ENCODE data around the gene CACNA1G.

CACNA1G gene

DNA sequence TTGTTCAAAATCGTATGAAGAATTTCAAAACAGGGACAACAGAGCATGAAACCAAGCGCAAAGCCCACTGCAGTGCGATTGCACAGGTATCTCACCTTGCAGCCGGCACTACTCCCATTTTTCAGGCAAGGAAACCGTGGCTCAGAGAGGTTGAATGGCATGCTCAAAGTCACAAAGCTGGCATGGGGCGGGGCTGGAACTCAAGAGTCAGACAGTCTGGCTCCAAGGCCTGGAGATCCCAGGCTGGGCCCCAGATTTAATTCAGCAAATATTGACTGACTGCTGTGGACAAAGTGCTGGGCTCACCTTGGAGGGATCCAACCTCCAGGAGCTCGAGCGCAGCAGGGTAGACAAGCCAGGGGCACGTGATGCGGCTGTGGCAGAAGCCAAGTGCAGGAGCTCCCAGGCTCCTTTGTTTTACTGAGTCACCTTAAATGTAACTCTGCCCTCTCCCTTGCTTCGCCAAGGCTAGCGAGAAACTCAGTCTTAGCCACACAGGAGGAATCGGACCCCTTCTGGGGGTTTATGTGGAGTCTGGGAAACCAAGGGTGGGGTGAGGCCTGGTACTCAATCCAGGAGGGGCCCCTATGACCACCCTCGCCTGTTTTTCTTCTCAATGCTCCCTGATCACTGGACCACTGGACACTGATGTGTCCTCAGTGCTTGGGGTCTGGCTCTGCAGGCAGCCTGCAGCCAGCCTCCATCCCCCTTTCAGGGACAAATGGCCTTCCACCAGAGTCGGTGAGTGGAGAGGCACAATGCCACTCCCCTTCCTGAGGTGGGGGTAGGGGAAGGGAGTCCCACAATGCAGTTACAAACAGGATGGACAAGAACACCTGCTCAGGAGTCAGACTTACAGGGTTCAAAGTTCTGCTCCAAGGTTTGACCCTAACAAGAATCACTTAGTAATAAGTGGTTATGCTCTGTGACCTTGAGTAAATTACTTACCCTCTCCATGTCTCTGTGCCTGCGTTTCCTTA, 17.4 kb upstream of the CACNA1G start:
- Mint-ChIP-seq H3K27me3 (ENCODE audit: low read depth) (peaks cover 25% of the 10 kb centered on the region), H3K9me3 (no peaks in the 10 kb centered on the region), H3K27ac (peak overlapping the region; percentile 75 to 80 (median 78))

DNA sequence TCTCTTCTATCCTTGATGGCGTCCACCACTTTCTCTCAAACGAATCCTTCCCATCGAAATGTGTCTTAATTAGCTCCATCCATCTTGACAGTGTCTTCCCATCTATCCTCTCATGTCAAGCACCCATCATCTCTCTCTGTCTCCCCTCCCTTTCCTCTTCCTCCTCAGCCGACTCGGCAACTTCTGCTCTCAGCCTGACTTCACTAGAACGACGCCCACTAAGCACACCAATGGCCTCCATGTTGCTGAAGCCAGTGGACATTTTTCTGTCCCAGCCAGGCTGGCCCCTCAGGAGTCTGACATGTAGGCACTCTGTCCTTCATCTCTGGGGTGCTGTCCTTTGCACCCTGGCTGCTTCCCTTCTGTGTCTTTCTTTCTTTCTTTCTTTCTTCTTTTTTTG, 16.0 kb upstream of the CACNA1G start:
- Mint-ChIP-seq H3K4me1 (peaks cover 18% of the 10 kb centered on the region), H3K9me3 (no peaks in the 10 kb centered on the region), H3K27me3 (ENCODE audit: low read depth) (peaks cover 25% of the 10 kb centered on the region), H3K27ac (peak overlapping the region in 2 of 3 experiments; percentile 8 to 48), H3K4me3 (peak overlapping the region; percentile 10 to 69 (median 50)), H3K36me3 (ENCODE audit: low read depth) (no peaks in the 10 kb centered on the region)
- TF ChIP-seq, protein P1, sequence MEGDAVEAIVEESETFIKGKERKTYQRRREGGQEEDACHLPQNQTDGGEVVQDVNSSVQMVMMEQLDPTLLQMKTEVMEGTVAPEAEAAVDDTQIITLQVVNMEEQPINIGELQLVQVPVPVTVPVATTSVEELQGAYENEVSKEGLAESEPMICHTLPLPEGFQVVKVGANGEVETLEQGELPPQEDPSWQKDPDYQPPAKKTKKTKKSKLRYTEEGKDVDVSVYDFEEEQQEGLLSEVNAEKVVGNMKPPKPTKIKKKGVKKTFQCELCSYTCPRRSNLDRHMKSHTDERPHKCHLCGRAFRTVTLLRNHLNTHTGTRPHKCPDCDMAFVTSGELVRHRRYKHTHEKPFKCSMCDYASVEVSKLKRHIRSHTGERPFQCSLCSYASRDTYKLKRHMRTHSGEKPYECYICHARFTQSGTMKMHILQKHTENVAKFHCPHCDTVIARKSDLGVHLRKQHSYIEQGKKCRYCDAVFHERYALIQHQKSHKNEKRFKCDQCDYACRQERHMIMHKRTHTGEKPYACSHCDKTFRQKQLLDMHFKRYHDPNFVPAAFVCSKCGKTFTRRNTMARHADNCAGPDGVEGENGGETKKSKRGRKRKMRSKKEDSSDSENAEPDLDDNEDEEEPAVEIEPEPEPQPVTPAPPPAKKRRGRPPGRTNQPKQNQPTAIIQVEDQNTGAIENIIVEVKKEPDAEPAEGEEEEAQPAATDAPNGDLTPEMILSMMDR (IDR thresholded peaks at IDR 0.05; ENCODE audit: unreplicated experiment in 3 of 3): no peak

More for the DNA sequence above, 17.4 kb upstream of the CACNA1G start:
- Mint-ChIP-seq H3K4me3 (peak overlapping the region; percentile 82 to 87 (median 86)), H3K36me3 (ENCODE audit: low read depth) (no peaks in the 10 kb centered on the region), H3K4me1 (peaks cover 26% of the 10 kb centered on the region)
- TF ChIP-seq, protein P1 (IDR thresholded peaks at IDR 0.05; ENCODE audit: unreplicated experiment in 3 of 3): no peak

DNA sequence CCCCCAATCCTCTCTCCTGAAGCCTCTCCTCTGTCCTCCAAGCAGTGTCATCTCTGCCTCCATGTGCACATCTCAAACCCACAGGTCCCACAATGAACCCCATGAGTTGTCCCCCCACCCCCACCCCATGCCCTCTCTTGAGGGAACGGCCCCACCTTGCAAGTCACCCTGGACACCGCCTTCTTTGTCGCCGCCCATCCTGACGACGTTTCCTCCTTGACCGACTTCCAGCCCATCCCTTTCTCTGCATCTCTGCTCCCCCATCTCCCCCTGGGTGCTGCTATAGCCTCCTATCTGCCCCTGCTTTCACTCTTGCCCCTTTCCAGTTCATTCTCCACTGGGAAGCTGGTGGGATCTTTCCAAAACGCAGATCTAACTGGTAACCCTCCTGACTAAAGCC, 15.2 kb upstream of the CACNA1G start:
- TF ChIP-seq, protein P1 (IDR thresholded peaks at IDR 0.05; ENCODE audit: unreplicated experiment in 3 of 3): no peak
- H3K27me3 Mint-ChIP-seq (ENCODE audit: low read depth): peaks cover 22% of the 10 kb centered on the region
- H3K27ac Mint-ChIP-seq: no peak overlapping the region
- H3K4me3 Mint-ChIP-seq: peak overlapping the region in 2 of 3 experiments; percentile 35 to 56
- H3K4me1 Mint-ChIP-seq: peaks cover 18% of the 10 kb centered on the region
- no peaks in the 10 kb centered on the region for H3K36me3 Mint-ChIP-seq (ENCODE audit: low read depth)
- no peaks in the 10 kb centered on the region for H3K9me3 Mint-ChIP-seq

DNA sequence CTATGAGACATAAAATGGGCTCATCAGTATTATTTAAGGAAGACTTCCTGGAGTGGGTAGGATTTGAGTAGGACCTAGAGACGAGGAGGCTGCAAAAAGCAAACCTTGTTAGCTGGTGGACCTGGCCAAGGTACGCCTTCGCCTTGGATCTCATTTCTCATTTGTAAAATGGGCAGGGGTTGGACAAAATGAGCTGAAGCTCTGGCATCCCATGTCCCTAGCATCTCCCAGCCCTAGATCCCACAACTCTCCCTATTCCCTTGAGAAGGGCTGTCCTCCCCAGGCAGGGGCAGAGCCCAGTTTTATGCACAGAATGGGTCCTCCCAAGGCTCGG, 13.8 kb upstream of the CACNA1G start:
- Mint-ChIP-seq H3K27ac (peak overlapping the region; percentile 20 to 89 (median 29)), H3K4me3 (peak overlapping the region; percentile 65 to 80 (median 78)), H3K27me3 (ENCODE audit: low read depth) (peaks cover 22% of the 10 kb centered on the region), H3K36me3 (ENCODE audit: low read depth) (no peaks in the 10 kb centered on the region), H3K9me3 (no peaks in the 10 kb centered on the region), H3K4me1 (peaks cover 18% of the 10 kb centered on the region)
- TF ChIP-seq, protein P1 (IDR thresholded peaks at IDR 0.05; ENCODE audit: unreplicated experiment in 3 of 3): no peak

DNA sequence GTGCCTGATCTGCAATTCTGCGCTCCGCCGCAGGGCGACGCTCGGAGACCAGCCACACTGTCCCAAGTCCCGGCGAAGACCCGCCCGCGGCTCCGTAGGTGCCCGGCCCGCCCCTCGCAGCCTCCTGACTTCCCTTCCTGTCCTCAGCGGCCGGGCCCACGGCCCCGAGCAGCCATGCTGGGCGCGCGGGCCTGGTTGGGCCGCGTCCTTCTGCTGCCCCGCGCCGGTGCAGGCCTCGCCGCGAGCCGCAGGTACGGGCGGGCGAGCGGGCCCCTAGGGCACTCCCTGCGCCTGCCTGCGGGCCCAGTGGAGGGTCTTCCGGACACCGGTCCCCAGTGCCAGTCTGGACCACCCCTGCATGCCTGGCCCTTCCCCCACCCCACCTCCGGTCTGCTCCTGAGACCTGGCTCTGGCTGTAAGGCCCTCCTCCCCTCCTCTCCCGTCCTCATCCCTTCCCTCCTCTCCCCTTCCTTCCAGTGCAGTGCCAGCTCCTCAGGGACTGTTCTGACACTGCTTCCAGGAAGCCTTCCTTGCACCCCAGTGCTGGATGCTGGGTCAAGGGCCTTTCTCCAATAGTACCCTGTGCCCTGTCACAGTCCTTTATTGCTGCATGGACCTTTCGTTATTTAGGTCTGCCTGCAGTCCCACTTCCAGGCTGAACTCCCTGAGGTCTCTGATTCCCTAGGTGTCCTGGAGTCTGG, 13.3 kb upstream of the CACNA1G start, which contains the start of gene SPATA20:
Gene SPATA20, plus strand, starts transcription at position 140 of the 701 bp plus-strand sequence. Its CDS starts 35 bp downstream, at position 175.
- peak within 1 kb of the TSS; percentile 80 to 82 (median 80) for H3K4me3 Mint-ChIP-seq
- no peaks in the 10 kb centered on the region for H3K9me3 Mint-ChIP-seq
- TF ChIP-seq, protein P1 (IDR thresholded peaks at IDR 0.05; ENCODE audit: unreplicated experiment in 3 of 3): peak; percentile 99
- peak within 1 kb of the TSS; percentile 29 to 89 (median 49) for H3K27ac Mint-ChIP-seq
- peaks cover 22% of the 10 kb centered on the region for H3K27me3 Mint-ChIP-seq (ENCODE audit: low read depth)
- peaks cover 17% of the 10 kb centered on the region for H3K4me1 Mint-ChIP-seq
- no peaks in the 10 kb centered on the region for H3K36me3 Mint-ChIP-seq (ENCODE audit: low read depth)

Measured in nephron (organoid).